Smooth muscle cell of trachea (primary cell): ENCODE data around the gene TRAPPC11. TPM values are rescaled to one million over a fixed set of nuclear protein-coding genes. Genes with fewer than 3 reads are reported as not detected.

Source experiments
- total RNA-seq: library from RNA; depleted of rRNA; stranded (reverse); fragments of >200 nt; gene quantifications from 2 replicates; pipeline ENCODE4 v1.2.1, GENCODE V29; 2014

Gene TRAPPC11
- total RNA-seq, result 68.8 and 75.1 TPM in 2 replicates

GRCh38 chr4:183659029-183659871, at the start of gene TRAPPC11, which contains the start of gene RWDD4:
Gene TRAPPC11 (plus strand): TSS chr4:183659293. CDS start chr4:183663868, 4,575 bp downstream.
Gene RWDD4 (minus strand): TSS chr4:183659185. CDS start chr4:183658952, 233 bp downstream.

Other genes with a start within 250 kb of the TRAPPC11 start
- gene CDKN2AIP, start 214.7 kb upstream of the TRAPPC11 start, total RNA-seq, result 14.1 and 14.9 TPM in 2 replicates
- 8.9 and 11.9 TPM in 2 replicates for gene ING2, start 154.2 kb upstream of the TRAPPC11 start, total RNA-seq
- gene RWDD4, start 108 bp upstream of the TRAPPC11 start, total RNA-seq, result 15.7 and 20.9 TPM in 2 replicates
- gene STOX2, start 246.0 kb downstream of the TRAPPC11 start, total RNA-seq, result 0.73 and 2.8 TPM in 2 replicates